DOHH2 (cell line): ENCODE results near the gene TEX2.
"Not testable (repeated sequence)": the region's sequence is repeated elsewhere in the genome, so short reads cannot be mapped to it uniquely, and the experiment has no call there.

Experiments
- H3F3A ChIP-seq: fragments of 200-600 bp; sonication (generic), shearing (Covaris generic); 2 replicates; pipeline ENCODE4 v1.6.0; 2016; ENCODE audit warnings: antibody characterized with exemption, mild to moderate bottlenecking; ENCODE audit not compliant: control insufficient read depth, insufficient read depth
- H3K27ac ChIP-seq: fragments of 200-600 bp; sonication (generic); 2 replicates; pipeline ENCODE4 v1.5.1; 2014; ENCODE audit warnings: low read depth, mild to moderate bottlenecking, low read length, moderate library complexity
- H3K27me3 ChIP-seq: fragments of 200-600 bp; sonication (generic); 2 replicates; pipeline ENCODE4 v1.6.1; 2014; ENCODE audit warnings: mild to moderate bottlenecking, low read length, mixed read lengths; ENCODE audit not compliant: control insufficient read depth
- H3K36me3 ChIP-seq: fragments of 200-600 bp; sonication (generic); 2 replicates; pipeline ENCODE4 v1.6.1; 2014; ENCODE audit warnings: mild to moderate bottlenecking, low read length, moderate library complexity, mixed read lengths; ENCODE audit not compliant: control insufficient read depth
- H3K4me1 ChIP-seq: fragments of 200-600 bp; sonication (generic); 2 replicates; pipeline ENCODE4 v1.6.1; 2014; ENCODE audit warnings: mild to moderate bottlenecking, low read length, mixed read lengths; ENCODE audit not compliant: control insufficient read depth
- H3K4me2 ChIP-seq: fragments of 200-600 bp; sonication (generic); 2 replicates; pipeline ENCODE4 v1.6.0; 2014; ENCODE audit warnings: mild to moderate bottlenecking, low read length, moderate library complexity
- H3K4me3 ChIP-seq: fragments of 200-600 bp; sonication (generic); 2 replicates; pipeline ENCODE4 v1.5.1; 2014; ENCODE audit warnings: mild to moderate bottlenecking, low read length, mixed read lengths
- H3K79me2 ChIP-seq: fragments of 200-600 bp; sonication (generic); 2 replicates; pipeline ENCODE4 v1.6.1; 2014; ENCODE audit warnings: mild to moderate bottlenecking, low read length, mixed read lengths; ENCODE audit not compliant: control insufficient read depth
- H3K9me2 ChIP-seq: fragments of 200-600 bp; sonication (generic); replicated peaks from 2 replicates; pipeline ENCODE4 v1.6.1; 2014; ENCODE audit warnings: mild to moderate bottlenecking, low read length, mixed read lengths; ENCODE audit not compliant: control insufficient read depth
- H3K9me3 ChIP-seq: fragments of 200-600 bp; sonication (generic); 2 replicates; pipeline ENCODE4 v1.6.1; 2014; ENCODE audit warnings: antibody characterized with exemption, low read length, mixed read lengths; ENCODE audit not compliant: control insufficient read depth, insufficient read depth
- H4K20me1 ChIP-seq: fragments of 200-600 bp; sonication (generic); 2 replicates; pipeline ENCODE4 v1.6.0; 2014; ENCODE audit warnings: low read depth, mild to moderate bottlenecking, antibody characterized with exemption, low read length, moderate library complexity; ENCODE audit not compliant: control insufficient read depth, insufficient read depth
- EZH2phosphoT487 ChIP-seq: fragments of 200-600 bp; sonication (generic); IDR thresholded peaks from 2 replicates; pipeline ENCODE4 v1.6.1; 2017; ENCODE audit warnings: borderline replicate concordance, mild to moderate bottlenecking, antibody characterized with exemption, low read length, moderate library complexity, mixed read lengths
- TF ChIP-seq, protein P1 (sequence below): fragments of 200-600 bp; sonication (generic); IDR thresholded peaks from one replicate; pipeline ENCODE4 v1.5.1; 2014; ENCODE audit warnings: antibody characterized with exemption, mild to moderate bottlenecking, low read depth, low read length; ENCODE audit not compliant: poor library complexity, severe bottlenecking

Gene TEX2

DNA sequence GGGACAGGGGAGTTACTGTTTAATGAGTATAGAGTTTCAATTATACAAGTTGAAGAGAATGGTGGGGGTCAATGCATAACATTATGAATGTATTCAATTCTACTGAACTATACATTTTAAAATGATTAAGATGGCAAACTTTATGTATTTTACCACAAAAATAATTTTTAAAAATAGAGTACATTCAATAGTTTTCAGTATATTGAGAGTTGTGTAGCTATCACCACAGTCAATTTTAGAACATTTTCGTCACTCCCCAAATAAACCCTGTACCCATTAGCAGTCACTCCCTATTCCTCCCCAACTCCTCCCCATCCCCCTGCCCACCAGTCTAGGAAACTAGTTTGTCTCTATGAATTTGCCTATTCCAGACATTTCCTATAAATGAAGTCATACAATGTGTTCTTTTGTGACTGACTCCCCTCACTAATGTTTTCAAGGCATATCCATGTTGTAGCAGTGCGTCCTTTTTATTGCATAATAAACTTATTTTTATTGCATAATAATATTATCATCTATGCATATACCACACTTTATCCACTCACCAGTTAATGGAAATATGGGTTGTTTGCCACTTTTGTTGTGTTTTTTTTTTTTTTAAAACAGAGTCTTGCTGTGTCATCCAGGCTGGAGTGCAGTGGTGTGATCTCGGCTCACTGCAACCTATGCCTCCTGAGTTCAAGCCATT lies 80.6 kb downstream of the TEX2 start:
- no peak overlapping the region for H3K4me2 ChIP-seq
- no peaks in the 10 kb centered on the region for H3K9me2 ChIP-seq
- H4K20me1 ChIP-seq, result no peaks in the 10 kb centered on the region
- no peaks in the 10 kb centered on the region for H3K27me3 ChIP-seq
- no peaks in the 10 kb centered on the region for H3K4me1 ChIP-seq
- no peaks in the 10 kb centered on the region for H3K36me3 ChIP-seq
- H3F3A ChIP-seq, result no peaks in the 10 kb centered on the region
- no peak overlapping the region for H3K4me3 ChIP-seq
- no peaks in the 10 kb centered on the region for H3K79me2 ChIP-seq
- H3K27ac ChIP-seq, result no peak overlapping the region
- no peaks in the 10 kb centered on the region for H3K9me3 ChIP-seq
- no peak for TF ChIP-seq EZH2phosphoT487
- TF ChIP-seq, protein P1, sequence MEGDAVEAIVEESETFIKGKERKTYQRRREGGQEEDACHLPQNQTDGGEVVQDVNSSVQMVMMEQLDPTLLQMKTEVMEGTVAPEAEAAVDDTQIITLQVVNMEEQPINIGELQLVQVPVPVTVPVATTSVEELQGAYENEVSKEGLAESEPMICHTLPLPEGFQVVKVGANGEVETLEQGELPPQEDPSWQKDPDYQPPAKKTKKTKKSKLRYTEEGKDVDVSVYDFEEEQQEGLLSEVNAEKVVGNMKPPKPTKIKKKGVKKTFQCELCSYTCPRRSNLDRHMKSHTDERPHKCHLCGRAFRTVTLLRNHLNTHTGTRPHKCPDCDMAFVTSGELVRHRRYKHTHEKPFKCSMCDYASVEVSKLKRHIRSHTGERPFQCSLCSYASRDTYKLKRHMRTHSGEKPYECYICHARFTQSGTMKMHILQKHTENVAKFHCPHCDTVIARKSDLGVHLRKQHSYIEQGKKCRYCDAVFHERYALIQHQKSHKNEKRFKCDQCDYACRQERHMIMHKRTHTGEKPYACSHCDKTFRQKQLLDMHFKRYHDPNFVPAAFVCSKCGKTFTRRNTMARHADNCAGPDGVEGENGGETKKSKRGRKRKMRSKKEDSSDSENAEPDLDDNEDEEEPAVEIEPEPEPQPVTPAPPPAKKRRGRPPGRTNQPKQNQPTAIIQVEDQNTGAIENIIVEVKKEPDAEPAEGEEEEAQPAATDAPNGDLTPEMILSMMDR, result no peak

DNA sequence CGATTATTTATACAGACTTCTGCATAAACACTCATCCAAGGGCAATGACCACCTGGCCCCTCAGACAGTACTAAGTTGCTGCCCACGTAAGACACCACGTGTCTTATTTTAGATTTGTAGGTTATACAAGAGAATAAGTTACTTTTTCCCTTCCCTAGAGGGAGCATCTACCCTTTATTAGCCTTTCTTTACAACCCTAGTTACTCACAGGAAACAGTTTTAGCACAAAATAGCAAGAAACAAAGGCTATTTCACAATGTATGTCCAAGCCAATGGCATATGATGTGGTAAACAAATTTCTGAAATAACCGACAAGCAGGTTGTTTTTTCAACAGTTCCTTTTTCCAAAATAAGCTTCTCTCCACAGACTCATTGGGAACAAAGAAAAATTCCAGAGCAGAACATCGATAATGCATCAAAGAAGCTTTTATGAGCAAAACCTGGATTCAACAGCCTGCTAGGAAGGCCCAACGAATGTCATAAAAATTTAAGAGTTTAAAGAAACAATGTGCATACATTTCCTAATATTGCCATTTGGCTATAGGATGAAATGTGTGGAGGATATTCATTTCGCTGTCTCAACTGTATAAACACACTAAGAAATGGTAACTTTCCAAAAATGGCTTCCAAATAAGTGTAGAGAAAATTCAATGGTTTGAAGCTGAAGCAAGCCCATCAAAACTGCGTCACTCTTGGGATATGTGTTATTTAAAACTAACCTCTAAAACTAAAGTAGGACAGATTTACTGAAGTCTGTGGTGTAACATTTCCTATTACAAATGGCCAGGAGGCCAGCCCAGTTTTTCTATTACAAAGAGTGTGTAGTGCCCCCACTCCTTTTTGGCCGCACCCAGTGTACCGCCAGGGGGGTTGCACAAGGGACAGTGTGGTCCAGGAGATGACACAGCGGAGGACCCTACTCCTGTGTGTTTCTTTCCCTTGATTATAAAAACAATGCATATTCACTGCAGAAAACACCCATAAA lies 82.7 kb downstream of the TEX2 start:
- Histone ChIP-seq H4K20me1 (no peaks in the 10 kb centered on the region), H3K27ac (no peak overlapping the region), H3K9me2 (no peaks in the 10 kb centered on the region), H3K27me3 (no peaks in the 10 kb centered on the region), H3K79me2 (no peaks in the 10 kb centered on the region), H3K4me3 (no peak overlapping the region), H3K36me3 (no peaks in the 10 kb centered on the region), H3K9me3 (no peaks in the 10 kb centered on the region), H3K4me2 (no peak overlapping the region), H3F3A (no peaks in the 10 kb centered on the region), H3K4me1 (no peaks in the 10 kb centered on the region)
- no peak for TF ChIP-seq EZH2phosphoT487
- TF ChIP-seq, protein P1, result no peak

DNA sequence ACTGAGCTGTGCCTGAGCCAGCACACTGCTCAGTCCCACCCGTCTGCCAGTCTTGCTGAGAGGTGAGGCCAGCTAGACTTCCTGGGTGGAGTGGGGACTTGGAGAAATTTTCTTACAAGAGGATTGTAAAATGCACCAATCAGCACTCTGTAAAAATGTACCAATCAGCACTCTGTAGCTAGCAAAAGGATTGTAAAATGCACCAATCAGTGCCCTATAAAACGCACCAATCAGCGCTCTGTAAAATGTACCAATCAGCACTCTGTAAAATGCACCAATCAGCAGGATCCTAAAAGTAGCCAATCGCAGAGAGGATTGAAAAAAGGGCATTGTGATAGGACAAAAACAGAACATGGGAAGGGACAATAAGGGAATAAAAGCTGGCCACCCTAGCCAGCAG lies 84.0 kb downstream of the TEX2 start:
- not testable (repeated sequence) for H3K27me3 ChIP-seq, H3K4me1 ChIP-seq, H3K27ac ChIP-seq, H3F3A ChIP-seq, H3K4me3 ChIP-seq, H3K9me3 ChIP-seq, H4K20me1 ChIP-seq, H3K79me2 ChIP-seq, H3K9me2 ChIP-seq, H3K36me3 ChIP-seq, H3K4me2 ChIP-seq
